Smooth muscle cell (in vitro differentiated cells): ENCODE results near the gene TPM4. TPM values are rescaled to one million over a fixed set of nuclear protein-coding genes. Genes with fewer than 3 reads are reported as not detected.
A peak's percentile ranks its signal among the peaks of the same experiment; 100 is the strongest.
"Not testable (repeated sequence)": the region's sequence is repeated elsewhere in the genome, so short reads cannot be mapped to it uniquely, and the experiment has no call there.

Source experiments
- DNase-seq: peaks from one replicate; lab custom pipeline; 2025; ENCODE audit not compliant: unreplicated experiment; lab: John Stamatoyannopoulos, UW
- H2AFZ ChIP-seq: fragments of 200-600 bp; sonication (generic); 2 replicates; pipeline ENCODE4 v1.6.0; 2016; ENCODE audit warnings: antibody characterized with exemption, low read depth, mild to moderate bottlenecking
- H3F3A ChIP-seq: fragments of 200-600 bp; sonication (generic); 2 replicates; pipeline ENCODE4 v1.6.0; 2017; ENCODE audit warnings: antibody characterized with exemption, low read depth
- H3K27ac ChIP-seq: fragments of 200-600 bp; sonication (generic); 2 replicates; pipeline ENCODE4 v1.5.1; 2016; ENCODE audit warnings: low read depth, mild to moderate bottlenecking
- H3K27me3 ChIP-seq: fragments of 200-600 bp; sonication (generic); 2 replicates; pipeline ENCODE4 v1.6.1; 2016; ENCODE audit warnings: low read depth, mild to moderate bottlenecking
- H3K36me3 ChIP-seq: fragments of 200-600 bp; sonication (generic); 2 replicates; pipeline ENCODE4 v1.5.1; 2016; ENCODE audit warnings: low read depth
- H3K4me1 ChIP-seq: fragments of 200-600 bp; sonication (generic); 2 replicates; pipeline ENCODE4 v1.5.1; 2016; ENCODE audit warnings: low read depth
- H3K4me2 ChIP-seq: fragments of 200-600 bp; sonication (generic); 2 replicates; pipeline ENCODE4 v1.6.0; 2016; ENCODE audit warnings: mild to moderate bottlenecking
- H3K4me3 ChIP-seq: fragments of 200-600 bp; sonication (generic); 2 replicates; pipeline ENCODE4 v1.5.1; 2016; ENCODE audit warnings: mild to moderate bottlenecking
- H3K79me2 ChIP-seq: fragments of 200-600 bp; sonication (generic); 2 replicates; pipeline ENCODE4 v1.6.0; 2016; ENCODE audit warnings: low read depth, mild to moderate bottlenecking
- H3K9ac ChIP-seq: fragments of 200-600 bp; sonication (generic); 2 replicates; pipeline ENCODE4 v1.6.0; 2016; ENCODE audit warnings: low read depth
- H3K9me3 ChIP-seq: fragments of 200-600 bp; sonication (generic); replicated peaks from 2 replicates; pipeline ENCODE4 v1.5.1; 2016; ENCODE audit warnings: low read depth
- H4K20me1 ChIP-seq: fragments of 200-600 bp; sonication (generic); 2 replicates; pipeline ENCODE4 v1.6.0; 2016; ENCODE audit warnings: low read depth
- CTCF ChIP-seq: fragments of 200-600 bp; sonication (generic); IDR thresholded peaks from 2 replicates; pipeline ENCODE4 v1.5.1; 2017; ENCODE audit warnings: borderline replicate concordance, mild to moderate bottlenecking, antibody characterized with exemption; ENCODE audit not compliant: insufficient read depth, poor library complexity, severe bottlenecking
- WGBS: methylation state at CpG from one replicate; pipeline ENCODE4 v1.1.7; 2016; ENCODE audit warnings: low lambda C conversion rate; 5-methylcytosine and 5-hydroxymethylcytosine counted together
- polyA plus RNA-seq: library from polyadenylated mRNA; unstranded; fragments of >200 nt; fragmentation: Nextera tagmentation; extraction: Ambion mirVana; gene quantifications from 2 replicates; pipeline ENCODE4 v1.2.1, GENCODE V29; 2016
- total RNA-seq: library from RNA; depleted of rRNA; stranded (reverse); fragments of >200 nt; gene quantifications from 2 replicates; pipeline ENCODE4 v1.2.3, GENCODE V29; 2014

The TPM4 gene
- total RNA-seq (1,074 and 1,158 TPM in 2 replicates), polyA plus RNA-seq (921 and 1,070 TPM in 2 replicates)

- Histone ChIP-seq H2AFZ (peak within 1 kb of the TSS; percentile 42), H3K4me1 (peaks cover 13% of the 10 kb centered on the region), H3F3A (peaks cover 50% of the 10 kb centered on the region), H3K36me3 (peaks cover 3% of the 10 kb centered on the region), H3K4me2 (peak within 1 kb of the TSS; percentile 95), H3K9me3 (no peaks in the 10 kb centered on the region), H3K27me3 (no peaks in the 10 kb centered on the region), H3K4me3 (peak within 1 kb of the TSS; percentile 100), H3K27ac (peak within 1 kb of the TSS; percentile 97), H4K20me1 (peaks cover 45% of the 10 kb centered on the region), H3K79me2 (peaks cover 55% of the 10 kb centered on the region), H3K9ac (peak within 1 kb of the TSS; percentile 98)
- WGBS: 0% methylated on average over 19 of the region's 101 CpGs
- peak; percentile 70 for DNase-seq
- no peak for TF ChIP-seq CTCF
These were observed at the start of gene TPM4 for GRCh38 chr19:16076154-16076957. Gene TPM4 (plus strand): TSS chr19:16076495. CDS start chr19:16076566, 71 bp downstream.

GRCh38 chr19:16026756-16027155 is 49.5 kb upstream of the TPM4 start:
- no peak for DNase-seq
- WGBS: 73% methylated on average over 7 of the region's 7 CpGs
- H4K20me1 ChIP-seq: no peaks in the 10 kb centered on the region

GRCh38 chr19:16027528-16027927 is 48.8 kb upstream of the TPM4 start:
- TF ChIP-seq CTCF: no peak
- Histone ChIP-seq H3K9ac (no peak overlapping the region), H3F3A (no peaks in the 10 kb centered on the region), H3K4me2 (no peak overlapping the region), H3K9me3 (no peaks in the 10 kb centered on the region), H4K20me1 (no peaks in the 10 kb centered on the region), H3K27me3 (no peaks in the 10 kb centered on the region), H3K4me1 (no peaks in the 10 kb centered on the region), H2AFZ (no peak overlapping the region), H3K27ac (no peak overlapping the region), H3K36me3 (no peaks in the 10 kb centered on the region), H3K4me3 (no peak overlapping the region), H3K79me2 (no peaks in the 10 kb centered on the region)
- 94% methylated on average over 6 of the region's 6 CpGs for WGBS
- DNase-seq: no peak

More at GRCh38 chr19:16026756-16027155, 49.5 kb upstream of the TPM4 start:
- Histone ChIP-seq H3K79me2 (no peaks in the 10 kb centered on the region), H3K36me3 (no peaks in the 10 kb centered on the region), H3K4me2 (no peak overlapping the region), H3K27me3 (no peaks in the 10 kb centered on the region), H3K9ac (no peak overlapping the region), H3K9me3 (no peaks in the 10 kb centered on the region), H3F3A (no peaks in the 10 kb centered on the region), H3K27ac (no peak overlapping the region), H3K4me1 (no peaks in the 10 kb centered on the region), H3K4me3 (no peak overlapping the region), H2AFZ (no peak overlapping the region)
- TF ChIP-seq CTCF: no peak

- WGBS: 88% methylated on average over 12 of the region's 12 CpGs
- not testable (repeated sequence) for H3K79me2 ChIP-seq, H3K36me3 ChIP-seq, H3K4me2 ChIP-seq, H4K20me1 ChIP-seq, H3K27ac ChIP-seq, H3F3A ChIP-seq, DNase-seq, H3K4me1 ChIP-seq, H3K9me3 ChIP-seq, H3K4me3 ChIP-seq, H3K27me3 ChIP-seq, H3K9ac ChIP-seq, H2AFZ ChIP-seq
These were observed 46.1 kb upstream of the TPM4 start for GRCh38 chr19:16030155-16030554.
